GM21825 (cell line): ENCODE measurements around the gene PRKG1.

Experiments used
- ATAC-seq: cut with Tn5 transposase; IDR thresholded peaks from one replicate; pipeline ENCODE4 v1.9.1; 2021; ENCODE audit warnings: mild to moderate bottlenecking, moderate library complexity; ENCODE audit not compliant: unreplicated experiment

PRKG1 gene

DNA sequence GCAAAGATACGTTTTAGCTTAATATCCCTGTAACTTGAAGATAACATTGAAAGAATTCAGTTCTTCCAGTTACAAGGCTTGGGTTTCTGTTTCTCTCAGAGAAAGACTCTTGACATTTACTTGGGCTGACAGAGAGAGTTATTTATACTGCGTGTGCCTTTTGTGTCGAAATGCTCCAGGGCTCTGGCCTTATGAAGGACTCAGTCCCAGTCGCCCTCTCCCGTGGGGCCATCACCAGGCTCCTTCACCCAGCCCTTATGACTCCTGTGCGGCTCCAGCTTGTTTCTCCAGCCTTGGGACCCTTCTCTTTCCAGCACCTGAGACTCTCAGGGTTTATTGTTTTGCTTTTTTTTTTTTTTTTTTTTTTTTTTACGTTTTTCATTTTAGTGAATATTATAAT lies 997.5 kb downstream of the PRKG1 start:
- ATAC-seq: no peak

DNA sequence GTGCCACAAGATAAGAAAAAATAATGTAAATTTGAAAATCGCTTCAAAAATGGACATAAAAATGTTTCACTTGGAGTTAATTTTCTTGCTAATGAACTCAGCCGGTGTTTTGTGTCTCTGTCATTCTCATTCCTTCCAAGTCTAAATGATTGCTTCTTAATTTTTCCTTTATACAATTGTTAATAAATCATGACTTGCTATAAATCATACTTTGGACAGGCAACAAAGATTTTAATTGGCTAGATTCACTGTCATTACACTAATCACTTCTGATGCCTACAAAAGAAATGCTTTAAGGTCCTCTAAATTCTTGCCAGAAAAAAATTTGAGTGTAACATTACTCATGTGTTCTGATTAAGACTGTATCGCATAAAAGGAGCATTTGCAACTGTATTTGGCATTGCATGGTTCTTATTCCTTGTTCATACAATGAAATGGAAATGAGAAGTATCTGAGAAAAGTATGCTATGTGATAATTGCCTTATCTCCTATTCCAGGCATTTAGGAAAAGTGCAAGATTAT lies 1000.3 kb downstream of the PRKG1 start:
- no peak for ATAC-seq

DNA sequence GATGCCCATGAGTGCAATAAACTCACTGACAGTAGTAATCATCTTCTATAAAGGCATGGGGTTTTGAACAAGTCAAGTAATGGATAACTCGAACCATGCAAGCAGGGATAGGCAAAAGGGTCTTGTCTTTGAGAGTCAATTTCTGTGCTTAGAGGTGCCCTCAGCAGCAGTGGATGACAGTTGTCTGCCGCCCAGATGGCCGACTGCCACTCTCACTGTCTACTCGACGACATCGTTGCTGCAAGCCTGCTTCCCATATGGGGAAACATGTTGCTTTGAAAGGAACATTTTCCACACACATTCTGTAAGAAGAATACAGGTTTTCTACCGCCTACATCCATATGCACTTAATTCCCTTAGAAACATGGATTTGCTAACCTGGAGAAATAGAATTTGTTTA lies 1003.5 kb downstream of the PRKG1 start:
- ATAC-seq: no peak

DNA sequence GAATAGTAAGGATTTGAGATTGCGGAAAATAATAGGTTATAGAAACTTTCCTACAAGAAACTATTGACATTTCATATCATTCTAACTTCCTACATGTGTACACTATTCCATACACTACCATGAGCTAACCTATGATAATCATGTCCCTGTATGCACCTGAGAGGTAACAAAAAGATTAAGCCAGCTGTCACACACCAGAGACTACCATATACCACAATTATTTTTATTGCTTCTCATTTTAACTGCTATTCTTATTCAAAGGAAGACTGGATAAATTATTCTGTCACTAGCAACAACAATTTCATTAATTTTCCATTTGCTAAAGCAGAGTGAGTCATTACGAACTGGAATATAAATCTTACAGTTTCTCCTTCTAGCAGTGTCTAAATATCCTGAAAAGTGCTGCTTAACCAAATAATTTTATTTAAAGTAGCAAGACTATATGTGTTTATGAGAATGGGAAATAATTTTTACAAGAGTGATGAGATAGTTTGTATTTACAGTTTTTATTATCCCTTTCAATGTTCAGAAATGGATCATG lies 1004.2 kb downstream of the PRKG1 start:
- ATAC-seq: no peak

DNA sequence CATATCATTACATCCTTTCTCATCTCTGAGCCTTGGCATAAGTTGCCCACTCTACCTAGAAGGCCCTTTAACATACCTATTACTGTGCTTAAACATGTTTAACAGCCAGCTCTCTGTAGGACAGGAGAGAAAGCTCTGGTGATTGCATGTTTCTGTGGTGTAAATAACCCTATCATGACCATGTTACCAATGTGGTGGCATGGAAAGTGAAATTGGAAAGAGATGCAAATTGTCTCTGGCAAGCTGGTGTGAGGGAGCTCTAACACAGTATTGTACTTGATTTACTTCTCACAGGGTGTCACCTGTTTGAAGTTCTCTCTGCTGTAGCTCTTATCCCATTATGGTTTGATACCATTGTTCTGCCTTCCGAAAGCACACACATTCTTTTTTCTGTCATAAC lies 1008.0 kb downstream of the PRKG1 start:
- no peak for ATAC-seq

DNA sequence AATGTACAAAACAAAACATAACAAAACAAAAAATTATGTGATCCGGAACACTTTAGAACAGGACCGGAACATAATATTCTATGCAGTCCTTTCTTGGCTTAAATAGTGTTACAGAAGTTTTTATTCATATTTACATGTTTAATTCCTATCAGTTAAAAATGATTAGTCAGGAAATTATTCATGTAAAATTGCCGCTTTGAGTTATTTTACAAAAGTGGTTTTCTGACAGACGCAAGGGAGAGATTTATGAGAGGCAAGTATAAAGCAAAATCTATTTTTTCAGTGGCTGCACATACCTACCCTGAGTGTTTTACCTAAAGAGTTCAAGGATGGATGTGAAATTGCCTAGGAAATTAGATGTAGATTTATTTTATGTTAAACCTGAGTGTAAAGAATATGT lies 1009.1 kb downstream of the PRKG1 start:
- ATAC-seq: no peak

DNA sequence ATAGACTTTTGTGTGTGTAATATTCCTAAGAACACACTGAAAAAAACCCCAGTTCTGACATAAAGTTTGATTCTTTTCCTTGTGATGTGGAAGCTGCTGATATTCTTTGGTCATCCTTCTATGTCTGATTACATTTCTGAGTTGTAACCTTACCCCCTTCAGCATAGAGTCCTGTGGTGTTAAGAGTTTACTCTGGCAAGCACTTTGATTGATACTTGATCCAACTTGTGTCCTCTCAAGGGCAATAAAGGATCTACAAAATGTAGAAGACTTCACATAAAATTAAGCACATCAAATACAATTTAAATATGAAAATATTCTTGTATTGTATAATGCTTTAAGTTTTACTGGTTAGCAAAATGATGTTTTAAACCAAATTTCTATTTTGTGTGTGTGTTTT lies 1018.1 kb downstream of the PRKG1 start:
- no peak for ATAC-seq

DNA sequence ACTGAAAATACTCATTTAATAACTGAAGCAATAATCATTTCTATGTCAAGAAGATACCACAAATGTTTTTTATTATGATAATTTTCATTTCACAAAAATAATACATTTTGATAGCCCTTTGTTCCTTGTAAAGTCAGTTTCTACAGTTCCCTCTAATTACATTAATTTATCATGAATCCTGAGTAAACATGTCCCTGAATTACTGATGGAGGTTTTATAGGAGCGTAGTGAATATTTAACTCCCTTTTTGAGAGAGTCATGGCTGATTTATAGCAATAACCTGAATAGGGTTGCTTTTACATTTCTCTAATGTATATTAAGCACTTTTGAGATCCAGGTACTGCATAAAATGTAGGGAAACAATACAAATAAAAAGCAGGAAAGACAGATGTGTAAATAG lies 1023.8 kb downstream of the PRKG1 start:
- ATAC-seq: no peak

DNA sequence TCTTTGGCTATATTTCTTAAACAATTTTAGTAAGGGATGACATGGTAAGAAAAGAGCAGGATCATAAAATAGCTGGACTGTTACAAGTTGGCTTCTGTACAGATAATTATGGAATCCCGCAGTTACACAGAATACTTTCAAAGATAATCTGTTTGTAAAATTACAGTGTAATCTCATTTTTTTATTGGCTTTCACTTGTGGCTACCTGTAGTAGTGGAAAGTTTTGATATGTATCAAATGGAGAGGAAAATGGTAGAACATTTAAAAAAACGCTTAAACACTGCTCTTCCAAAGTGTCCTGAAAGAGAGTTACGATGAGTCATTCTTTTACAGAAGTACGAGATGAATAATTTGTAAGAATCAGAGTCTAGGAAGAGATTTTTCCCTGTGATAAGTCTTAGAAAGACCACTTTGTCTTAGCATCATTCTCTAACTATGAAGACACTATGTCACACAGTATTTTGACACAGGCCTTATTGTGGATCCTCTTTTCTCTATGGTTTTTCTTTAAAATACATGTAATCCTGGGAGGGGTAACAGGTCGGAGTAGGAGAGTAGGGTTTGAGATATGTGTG lies 1024.8 kb downstream of the PRKG1 start:
- ATAC-seq: no peak

DNA sequence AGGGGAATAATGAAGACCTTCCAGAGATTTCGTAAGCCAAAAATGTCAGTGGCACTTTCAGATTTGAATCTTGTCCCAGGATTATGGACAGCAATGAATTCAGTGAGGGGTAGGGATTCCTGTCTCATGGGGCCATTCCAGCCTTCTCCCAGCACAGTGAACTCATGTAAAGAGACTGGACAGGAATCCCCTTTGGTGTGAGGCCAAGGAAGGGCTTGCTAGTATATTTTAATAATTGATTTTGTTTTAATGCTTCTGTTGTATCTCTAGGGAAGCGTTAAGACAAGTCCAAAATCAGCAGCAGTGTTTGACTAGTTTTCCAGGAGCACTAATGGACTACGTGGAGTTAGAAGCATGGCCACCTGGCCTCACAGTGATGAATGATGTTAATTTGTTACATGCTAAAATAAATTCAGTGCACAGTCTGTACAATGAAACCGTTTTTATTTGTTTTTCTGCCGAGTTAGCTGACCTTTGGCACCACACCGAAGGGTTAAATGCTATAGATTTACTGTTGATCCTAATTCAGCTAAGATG lies 1025.8 kb downstream of the PRKG1 start:
- no peak for ATAC-seq

DNA sequence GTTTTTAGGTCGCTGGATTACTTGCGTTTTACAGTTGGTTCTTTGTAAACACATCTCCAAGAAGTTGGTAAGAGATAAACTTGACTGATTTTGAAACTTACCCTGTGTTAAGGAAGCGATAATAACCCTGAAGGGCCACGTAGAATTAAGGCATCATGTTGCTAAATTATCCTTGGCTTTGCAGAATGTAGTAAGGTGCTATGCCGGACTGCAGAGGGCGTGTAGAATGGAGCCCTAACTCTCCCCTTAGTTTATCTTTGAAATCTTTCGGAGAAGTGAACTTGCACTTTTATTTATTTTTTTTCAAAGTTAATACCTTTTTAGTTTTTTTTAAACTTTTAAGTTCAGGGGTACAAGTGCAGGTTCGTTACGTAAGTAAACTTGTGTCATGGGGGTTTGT lies 1031.0 kb downstream of the PRKG1 start:
- ATAC-seq: no peak

DNA sequence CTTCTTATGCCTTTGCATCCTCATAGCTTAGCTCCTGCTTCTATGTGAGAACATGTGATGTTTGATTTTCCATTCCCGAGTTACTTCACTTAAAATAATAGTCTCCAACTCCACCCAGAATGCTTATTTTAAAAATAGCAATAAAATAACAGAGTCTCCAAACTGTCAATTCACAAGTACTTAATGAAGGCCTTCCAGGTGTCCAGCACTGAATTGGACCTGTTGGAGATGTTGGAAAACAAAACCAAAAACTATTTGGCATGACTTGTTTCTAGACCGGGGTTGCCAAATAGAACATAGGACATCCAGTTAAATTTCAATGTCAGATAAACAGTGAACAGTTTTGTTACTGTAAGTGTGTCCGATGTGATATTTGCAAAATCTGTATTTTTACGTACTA lies 1031.7 kb downstream of the PRKG1 start:
- no peak for ATAC-seq

DNA sequence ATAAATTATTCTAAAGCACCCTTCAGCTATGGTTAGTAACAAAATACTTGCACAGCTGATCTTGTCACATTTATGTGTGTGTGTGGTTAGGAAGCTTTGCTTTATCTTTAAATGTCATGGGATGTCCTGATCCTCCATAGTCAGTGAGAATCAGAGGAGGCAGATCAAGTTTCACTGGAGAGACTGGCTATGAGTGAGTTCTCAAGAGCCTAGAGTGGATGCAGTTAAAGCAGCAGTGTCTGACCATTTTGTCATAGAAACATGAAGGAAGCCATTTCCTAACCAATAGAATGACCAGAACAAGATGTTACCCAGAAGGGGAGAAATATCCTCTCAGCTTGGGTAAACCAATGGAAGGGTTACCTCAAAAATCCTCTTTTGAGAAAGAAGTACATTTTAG lies 1032.6 kb downstream of the PRKG1 start:
- no peak for ATAC-seq

DNA sequence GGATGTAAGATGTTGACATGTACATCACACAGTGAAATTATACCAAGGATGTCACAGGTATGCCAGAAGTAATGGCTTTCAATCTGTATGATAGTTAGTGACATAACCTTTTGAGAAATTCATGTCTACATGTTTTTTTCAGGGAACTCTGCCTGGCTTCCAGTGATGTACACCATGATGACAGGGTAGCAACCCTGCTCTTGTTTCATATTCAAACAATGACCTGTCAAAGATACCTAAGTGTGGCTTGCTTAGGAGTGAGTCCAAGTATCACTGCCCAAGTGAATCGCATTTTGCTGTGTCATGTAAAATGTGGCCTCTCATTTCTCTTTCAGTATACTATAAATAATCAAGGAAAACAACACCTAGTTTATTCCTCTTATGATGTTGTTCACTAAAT lies 1033.9 kb downstream of the PRKG1 start:
- no peak for ATAC-seq

DNA sequence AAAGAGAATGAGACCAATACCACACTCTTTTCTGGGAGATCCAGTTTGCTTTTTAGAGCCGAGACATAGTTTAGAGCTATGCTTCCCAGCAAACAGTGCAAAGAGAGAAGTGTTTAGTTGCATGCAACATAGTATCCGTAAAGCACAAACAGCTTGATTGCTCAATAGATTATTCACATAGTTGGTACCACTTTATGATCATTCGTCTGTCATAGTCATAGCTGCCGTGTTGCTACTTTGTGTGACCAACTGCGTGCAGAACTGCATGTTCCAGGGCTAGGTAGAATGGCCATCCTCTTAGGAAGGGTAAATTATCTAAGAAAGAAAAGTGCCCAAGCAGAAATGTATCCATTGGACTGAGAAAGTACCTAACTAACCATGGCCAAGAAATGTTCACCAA lies 1036.3 kb downstream of the PRKG1 start:
- ATAC-seq: no peak

DNA sequence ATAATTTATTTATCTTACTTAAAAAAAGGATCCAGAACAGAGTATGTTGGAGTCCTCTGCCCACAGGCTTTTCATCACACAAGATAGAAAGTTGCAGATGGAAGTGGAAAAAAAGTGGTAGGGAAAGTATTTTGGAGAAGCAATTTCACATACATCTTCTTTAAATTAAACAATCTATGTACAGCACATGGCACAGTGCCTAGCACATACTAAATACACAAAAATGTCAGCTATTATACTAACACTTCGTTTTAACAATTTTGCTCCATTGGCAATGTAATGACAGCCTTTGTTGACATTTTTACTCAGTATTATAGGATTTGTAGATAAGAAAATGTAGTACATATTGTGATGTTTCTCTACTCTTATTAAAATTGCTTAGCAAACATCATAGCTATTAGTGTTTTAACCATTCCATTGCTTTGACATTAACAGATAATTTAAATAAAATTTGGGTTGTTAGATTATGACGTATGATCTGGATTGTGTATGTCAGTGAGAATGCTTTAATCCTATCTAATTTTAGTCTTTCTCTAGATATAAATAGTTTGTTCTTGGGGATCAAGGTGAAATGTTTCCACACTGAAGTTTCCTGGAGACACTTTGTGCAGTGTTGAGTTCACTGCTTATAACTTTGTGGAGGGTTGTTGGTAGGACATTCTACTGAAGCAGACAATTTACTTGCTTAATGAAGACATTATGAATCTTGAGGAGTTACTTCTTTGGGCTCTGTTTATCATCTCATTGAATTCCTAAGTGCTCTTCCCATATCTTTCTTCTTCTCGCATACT lies 1037.0 kb downstream of the PRKG1 start:
- ATAC-seq: no peak

DNA sequence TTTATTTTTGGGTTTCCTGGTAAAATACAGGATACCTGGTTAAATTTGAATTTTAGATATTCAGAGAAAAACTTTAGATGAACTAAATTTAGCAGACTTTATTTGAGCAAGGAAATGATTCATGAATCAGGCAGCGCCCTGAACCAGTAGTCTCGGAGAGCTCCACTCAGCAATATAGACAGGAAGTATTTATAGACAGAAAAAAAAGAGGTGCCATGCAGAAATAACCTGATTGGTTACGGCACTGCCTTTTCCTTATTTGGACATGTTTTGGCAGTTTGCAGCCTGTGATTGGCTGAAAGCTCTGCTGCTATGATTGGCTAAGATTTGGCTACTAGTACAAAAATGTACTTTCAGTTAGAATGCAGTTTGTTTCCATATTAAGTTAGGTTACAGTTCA lies 1041.5 kb downstream of the PRKG1 start:
- ATAC-seq: no peak

DNA sequence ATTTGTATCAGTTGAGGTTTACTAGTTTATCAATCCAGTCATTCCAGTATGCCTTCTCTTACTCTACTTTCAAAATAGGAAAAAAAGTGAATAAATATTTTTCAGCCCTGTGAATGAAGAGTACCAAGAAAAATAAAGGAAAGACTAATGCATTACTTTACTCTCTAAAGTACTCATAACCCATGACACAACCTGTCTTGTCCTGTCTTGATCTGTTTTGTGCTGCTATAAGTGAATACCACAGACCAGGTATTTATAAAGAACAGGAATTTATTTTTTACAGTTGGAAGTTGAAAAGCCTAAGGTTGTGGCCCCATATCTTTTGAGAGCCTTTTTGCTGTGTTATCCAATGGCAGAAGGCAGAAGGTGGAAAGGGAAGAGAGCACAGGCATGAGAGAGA lies 1045.2 kb downstream of the PRKG1 start:
- no peak for ATAC-seq

DNA sequence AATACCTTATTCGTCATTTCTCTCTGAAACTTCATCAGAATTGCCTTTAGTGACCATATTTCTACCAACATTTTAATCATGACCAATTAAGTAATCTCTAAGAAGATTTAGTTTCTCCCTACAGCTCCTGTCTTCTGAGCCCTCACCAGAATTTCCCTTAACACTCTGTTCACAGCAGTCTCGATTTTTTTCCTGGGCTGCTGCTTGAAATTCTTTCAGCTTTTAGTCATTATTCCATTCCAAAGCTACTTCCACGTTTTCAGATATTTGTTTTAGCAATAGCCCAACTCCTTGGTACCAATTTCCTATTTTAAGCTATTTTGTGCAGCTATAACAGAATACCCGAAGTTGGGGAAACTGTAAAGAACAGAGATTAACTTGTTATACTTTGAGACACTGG lies 1047.4 kb downstream of the PRKG1 start:
- ATAC-seq: no peak

DNA sequence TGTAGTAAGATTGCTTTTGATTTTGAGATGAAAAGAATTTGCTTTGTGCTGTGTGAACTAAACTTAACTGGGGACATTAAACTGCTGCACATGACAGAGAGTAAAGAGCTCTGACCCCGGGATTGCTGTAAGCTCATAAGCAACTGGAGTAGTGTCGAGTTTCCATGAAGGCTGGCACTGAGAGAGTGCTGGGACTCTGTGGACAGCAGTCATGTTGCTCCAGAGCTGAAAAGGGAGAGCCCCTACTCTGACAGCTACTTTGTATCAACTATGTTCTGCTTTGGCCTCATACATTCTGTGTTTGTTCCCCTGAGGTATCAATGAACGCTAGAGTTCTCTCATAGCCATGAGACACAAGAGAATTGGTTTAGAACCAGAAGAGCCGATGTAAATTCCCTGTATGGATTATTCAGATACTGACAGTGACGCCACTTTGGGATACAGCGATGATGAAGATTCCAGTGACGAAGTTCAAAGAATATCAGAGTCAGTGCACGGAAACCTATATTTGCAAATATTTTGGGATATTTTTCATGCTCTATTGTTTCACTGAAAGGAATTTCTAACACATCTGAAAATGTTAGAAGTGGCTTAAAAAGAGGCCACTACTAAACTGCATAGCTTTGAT lies 1053.9 kb downstream of the PRKG1 start:
- no peak for ATAC-seq

DNA sequence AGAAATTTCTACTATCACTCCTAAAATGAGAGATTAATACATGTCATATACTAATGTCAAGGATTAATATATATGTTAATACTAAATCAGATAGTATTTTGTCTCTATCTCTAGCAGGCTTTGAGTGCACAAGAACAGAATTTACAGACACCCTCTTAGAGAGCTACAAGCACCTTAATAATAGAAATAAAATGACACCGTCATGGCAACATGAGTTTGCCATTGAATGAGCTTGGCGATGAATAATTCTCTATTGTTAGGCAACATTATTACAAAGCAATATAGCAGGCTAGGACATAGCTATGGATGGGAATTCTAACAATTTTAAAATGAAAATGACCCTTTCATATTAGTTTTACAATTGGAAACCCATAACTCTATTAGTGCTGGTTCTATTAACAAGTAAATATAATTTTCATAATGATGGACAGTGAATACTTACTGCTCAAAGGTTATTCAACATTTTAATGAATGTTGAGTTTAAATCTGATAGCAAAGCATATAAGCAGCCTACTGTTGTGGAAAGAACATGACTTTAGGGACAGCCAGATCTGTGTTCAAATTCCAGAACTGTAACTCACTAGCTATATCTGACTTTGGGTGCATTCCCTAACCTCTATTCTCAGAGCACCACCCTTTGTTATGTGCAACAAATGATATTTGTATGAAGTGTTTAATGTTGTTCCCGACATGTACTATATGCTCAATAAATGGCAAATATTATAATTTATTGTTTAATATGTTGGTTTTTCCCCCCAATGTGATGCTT lies 1055.3 kb downstream of the PRKG1 start:
- ATAC-seq: no peak
